Anterior cingulate cortex (tissue), 58 donors: Measurements from ENCODE around the gene IFT74.

Experiments used
- DNase-seq, 58 donors: peaks; one replicate each; lab custom pipeline; 2025; lab: John Stamatoyannopoulos, UW

IFT74 gene

GRCh38 chr9:26955921-26956859 is at the start of gene IFT74:
TSS of gene IFT74 (plus strand) at chr9:26956412. CDS start at chr9:26961968, 5,556 bp downstream.
- DNase-seq = peak; percentile 52 to 98 (median 93)

GRCh38 chr9:26913138-26913668 is 43.0 kb upstream of the IFT74 start:
- no peak for DNase-seq

GRCh38 chr9:26919698-26920097 is 36.5 kb upstream of the IFT74 start:
- DNase-seq = no peak

GRCh38 chr9:26925609-26926008 is 30.6 kb upstream of the IFT74 start:
- DNase-seq = no peak

GRCh38 chr9:26928902-26929495 is 27.2 kb upstream of the IFT74 start:
- DNase-seq = no peak

- DNase-seq = no peak
Observed at GRCh38 chr9:26935847-26936246, 20.4 kb upstream of the IFT74 start.

- DNase-seq = no peak
Observed at GRCh38 chr9:26937816-26938371, 18.3 kb upstream of the IFT74 start.

- no peak for DNase-seq
Observed at GRCh38 chr9:26939955-26940711, 16.1 kb upstream of the IFT74 start.

- no peak for DNase-seq
Observed at GRCh38 chr9:26940779-26941178, 15.4 kb upstream of the IFT74 start.

- no peak for DNase-seq
Observed at GRCh38 chr9:26945591-26945990, 10.6 kb upstream of the IFT74 start.

GRCh38 chr9:26946753-26947727 is 9.2 kb upstream of the IFT74 start, which contains the start of gene PLAA:
TSS of gene PLAA (minus strand) at chr9:26947242. CDS start at chr9:26947045, 197 bp downstream.
- peak in 57 of 58 donors; percentile 62 to 97 (median 90) for DNase-seq

GRCh38 chr9:26947736-26948135 is 8.5 kb upstream of the IFT74 start:
- DNase-seq = no peak

- DNase-seq = no peak
Observed at GRCh38 chr9:26949637-26950069, 6.6 kb upstream of the IFT74 start.

- no peak for DNase-seq
Observed at GRCh38 chr9:26950521-26950920, 5.7 kb upstream of the IFT74 start.

GRCh38 chr9:26951794-26952193 is 4.4 kb upstream of the IFT74 start:
- no peak for DNase-seq

- no peak for DNase-seq
Observed at GRCh38 chr9:26954050-26954508, 2.1 kb upstream of the IFT74 start.

- peak in 16 of 58 donors; percentile 2 to 15 (median 7) for DNase-seq
Observed at GRCh38 chr9:26955222-26955903, 849 bp upstream of the IFT74 start.

GRCh38 chr9:26956860-26957233 is 635 bp downstream of the IFT74 start:
- DNase-seq = no peak
